ENCODE results near the gene PLOD1. TPM values are rescaled to one million over a fixed set of nuclear protein-coding genes. Genes with fewer than 3 reads are reported as not detected.
"Not testable (repeated sequence)": the region's sequence is repeated elsewhere in the genome, so short reads cannot be mapped to it uniquely, and the experiment has no call there.

The PLOD1 gene
- polyA plus RNA-seq, 1 donor (not counting 4 experiments of a cell fraction or from before 2014, with no cell fraction given), result 63.6 TPM

GRCh38 chr1:11903210-11903609 lies 31.3 kb upstream of the PLOD1 start:
- Histone ChIP-seq H3K4me3 (ENCODE audit: control insufficient read depth in 2 of 3, extremely low read depth in 1 of 3, insufficient read depth in 2 of 3, low read depth in 1 of 3, low read length in 3 of 3) (no peak overlapping the region), H2AFZ (ENCODE audit: control insufficient read depth, low read length) (no peak overlapping the region), H3K36me3 (ENCODE audit: control insufficient read depth in 2 of 2, extremely low read depth in 1 of 2, insufficient read depth in 2 of 2, low read length in 2 of 2) (no peaks in the 10 kb centered on the region), H3K9ac (ENCODE audit: control insufficient read depth, extremely low read depth, insufficient read depth, low read length) (no peak overlapping the region), H3K4me1 (ENCODE audit: control insufficient read depth, extremely low read depth, insufficient read depth, low read length) (peaks cover 3% of the 10 kb centered on the region), H3K27me3 (ENCODE audit: control insufficient read depth, extremely low read depth, insufficient read depth, low read length) (peaks cover 14% of the 10 kb centered on the region), H3K79me2 (ENCODE audit: control insufficient read depth, insufficient read depth, low read length) (no peaks in the 10 kb centered on the region), H3K4me2 (ENCODE audit: control insufficient read depth, extremely low read depth, insufficient read depth, low read depth, low read length) (no peak overlapping the region), H3K9me3 (ENCODE audit: control insufficient read depth, low read depth, low read length) (no peaks in the 10 kb centered on the region), H3K9me1 (ENCODE audit: control insufficient read depth, extremely low read depth, insufficient read depth, low read length) (no peaks in the 10 kb centered on the region), H3K27ac (ENCODE audit: control insufficient read depth, insufficient read depth, low read length) (no peak overlapping the region), H4K20me1 (ENCODE audit: control insufficient read depth, extremely low read depth, insufficient read depth, low read length) (no peaks in the 10 kb centered on the region)
- no peak for FAIRE-seq
- dilution Hi-C loops (cut with MboI; ENCODE audit: extremely low pct_ligation_motif_present, low sequenced_read_pairs), result no loop called here
- no peak for DNase-seq (ENCODE audit: low read depth, low spot score)
- no peak for TF ChIP-seq CTCF (optimal IDR thresholded peaks at IDR 0.05 in 1 of 3, IDR thresholded peaks at IDR 0.05 in 1 of 3, conservative IDR thresholded peaks at IDR 0.05 in 1 of 3; ENCODE audit: extremely low read depth in 1 of 3, insufficient read depth in 2 of 3, low read length in 3 of 3)
- no peak for TF ChIP-seq EZH2 (IDR thresholded peaks at IDR 0.05; ENCODE audit: low read length)

GRCh38 chr1:11904156-11904555 lies 30.4 kb upstream of the PLOD1 start:
- H3K79me2 ChIP-seq (ENCODE audit: control insufficient read depth, insufficient read depth, low read length); H3K9me3 ChIP-seq (ENCODE audit: control insufficient read depth, low read depth, low read length); H4K20me1 ChIP-seq (ENCODE audit: control insufficient read depth, extremely low read depth, insufficient read depth, low read length); H3K9me1 ChIP-seq (ENCODE audit: control insufficient read depth, extremely low read depth, insufficient read depth, low read length); H3K9ac ChIP-seq (ENCODE audit: control insufficient read depth, extremely low read depth, insufficient read depth, low read length); dilution Hi-C loops (cut with MboI; ENCODE audit: extremely low pct_ligation_motif_present, low sequenced_read_pairs); H3K27me3 ChIP-seq (ENCODE audit: control insufficient read depth, extremely low read depth, insufficient read depth, low read length); H3K4me3 ChIP-seq (ENCODE audit: control insufficient read depth in 2 of 3, extremely low read depth in 1 of 3, insufficient read depth in 2 of 3, low read depth in 1 of 3, low read length in 3 of 3); H3K27ac ChIP-seq (ENCODE audit: control insufficient read depth, insufficient read depth, low read length); H3K4me1 ChIP-seq (ENCODE audit: control insufficient read depth, extremely low read depth, insufficient read depth, low read length); H2AFZ ChIP-seq (ENCODE audit: control insufficient read depth, low read length); DNase-seq (ENCODE audit: low read depth, low spot score); H3K4me2 ChIP-seq (ENCODE audit: control insufficient read depth, extremely low read depth, insufficient read depth, low read depth, low read length); H3K36me3 ChIP-seq (ENCODE audit: control insufficient read depth in 2 of 2, extremely low read depth in 1 of 2, insufficient read depth in 2 of 2, low read length in 2 of 2); FAIRE-seq: not testable (repeated sequence)

- H3K9me1 ChIP-seq (ENCODE audit: control insufficient read depth, extremely low read depth, insufficient read depth, low read length), result no peaks in the 10 kb centered on the region
- peaks cover 3% of the 10 kb centered on the region for H3K4me1 ChIP-seq (ENCODE audit: control insufficient read depth, extremely low read depth, insufficient read depth, low read length)
- H3K79me2 ChIP-seq (ENCODE audit: control insufficient read depth, insufficient read depth, low read length), result no peaks in the 10 kb centered on the region
- H4K20me1 ChIP-seq (ENCODE audit: control insufficient read depth, extremely low read depth, insufficient read depth, low read length), result no peaks in the 10 kb centered on the region
- no peaks in the 10 kb centered on the region for H3K27me3 ChIP-seq (ENCODE audit: control insufficient read depth, extremely low read depth, insufficient read depth, low read length)
- DNase-seq (ENCODE audit: low read depth, low spot score) (no peak), FAIRE-seq (no peak)
- dilution Hi-C loops (cut with MboI; ENCODE audit: extremely low pct_ligation_motif_present, low sequenced_read_pairs), result no loop called here
- no peak overlapping the region for H3K27ac ChIP-seq (ENCODE audit: control insufficient read depth, insufficient read depth, low read length)
- no peak overlapping the region for H3K9ac ChIP-seq (ENCODE audit: control insufficient read depth, extremely low read depth, insufficient read depth, low read length)
- H2AFZ ChIP-seq (ENCODE audit: control insufficient read depth, low read length), result no peak overlapping the region
- no peak for TF ChIP-seq CTCF (optimal IDR thresholded peaks at IDR 0.05 in 1 of 3, IDR thresholded peaks at IDR 0.05 in 1 of 3, conservative IDR thresholded peaks at IDR 0.05 in 1 of 3; ENCODE audit: extremely low read depth in 1 of 3, insufficient read depth in 2 of 3, low read length in 3 of 3)
- no peak for TF ChIP-seq EZH2 (IDR thresholded peaks at IDR 0.05; ENCODE audit: low read length)
- H3K4me3 ChIP-seq (ENCODE audit: control insufficient read depth in 2 of 3, extremely low read depth in 1 of 3, insufficient read depth in 2 of 3, low read depth in 1 of 3, low read length in 3 of 3), result no peak overlapping the region
- H3K36me3 ChIP-seq (ENCODE audit: control insufficient read depth in 2 of 2, extremely low read depth in 1 of 2, insufficient read depth in 2 of 2, low read length in 2 of 2), result no peaks in the 10 kb centered on the region
- H3K9me3 ChIP-seq (ENCODE audit: control insufficient read depth, low read depth, low read length), result no peaks in the 10 kb centered on the region
- no peak overlapping the region for H3K4me2 ChIP-seq (ENCODE audit: control insufficient read depth, extremely low read depth, insufficient read depth, low read depth, low read length)
These were observed 29.5 kb upstream of the PLOD1 start for GRCh38 chr1:11904978-11905377.
